Mononuclear cell (primary cell): ENCODE measurements around the gene CCDC183. TPM values are rescaled to one million over a fixed set of nuclear protein-coding genes. Genes with fewer than 3 reads are reported as not detected.

Experiments
- H3K27me3 ChIP-seq: 2 replicates; pipeline ENCODE4 v1.6.0; 2011; ENCODE audit warnings: low read length, control low read depth; ENCODE audit not compliant: insufficient read depth
- H3K4me1 ChIP-seq: 2 replicates; pipeline ENCODE4 v1.5.1; 2011; ENCODE audit warnings: mild to moderate bottlenecking, low read length, control low read depth; ENCODE audit not compliant: insufficient read depth
- H3K4me3 ChIP-seq: 2 replicates; pipeline ENCODE4 v1.5.1; 2011; ENCODE audit warnings: mild to moderate bottlenecking, low read length, moderate library complexity
- H3K9me3 ChIP-seq: 2 replicates; pipeline ENCODE4 v1.5.1; 2011; ENCODE audit warnings: low read depth, mild to moderate bottlenecking, control low read depth, low read length
- total RNA-seq: library from RNA; depleted of rRNA; stranded (reverse); fragments of >200 nt; gene quantifications from one replicate; pipeline ENCODE4 v1.2.3, GENCODE V29; 2012

The CCDC183 gene
- total RNA-seq, 1 donor: 1.7 TPM

GRCh38 chr9:136856541-136857141 is 60.5 kb downstream of the CCDC183 start:
- Histone ChIP-seq H3K27me3 (no peaks in the 10 kb centered on the region), H3K9me3 (no peaks in the 10 kb centered on the region), H3K4me1 (no peaks in the 10 kb centered on the region), H3K4me3 (no peak overlapping the region)

DNA sequence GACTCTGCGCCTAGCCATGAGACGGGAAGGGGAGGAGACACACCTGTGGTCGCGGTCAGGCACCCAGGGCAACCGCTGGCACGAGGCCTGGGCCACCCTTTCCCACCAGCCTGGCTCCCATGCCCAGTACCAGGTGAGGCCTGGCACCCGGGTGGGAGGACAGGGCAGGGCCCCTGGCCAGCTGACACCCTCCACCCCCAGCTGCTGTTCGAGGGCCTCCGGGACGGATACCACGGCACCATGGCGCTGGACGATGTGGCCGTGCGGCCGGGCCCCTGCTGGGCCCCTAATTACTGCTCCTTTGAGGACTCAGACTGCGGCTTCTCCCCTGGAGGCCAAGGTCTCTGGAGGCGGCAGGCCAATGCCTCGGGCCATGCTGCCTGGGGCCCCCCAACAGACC is 61.0 kb downstream of the CCDC183 start:
- H3K4me3 ChIP-seq: no peak overlapping the region
- H3K27me3 ChIP-seq: no peaks in the 10 kb centered on the region
- no peaks in the 10 kb centered on the region for H3K4me1 ChIP-seq
- H3K9me3 ChIP-seq: no peaks in the 10 kb centered on the region

Other genes starting within 250 kb of the CCDC183 start
- gene EGFL7, start 133.4 kb upstream of the CCDC183 start, total RNA-seq: 2.1 TPM
- gene AGPAT2, start 108.9 kb upstream of the CCDC183 start, total RNA-seq: 18.7 TPM
- 2.7 TPM for gene DIPK1B, start 83.8 kb upstream of the CCDC183 start, total RNA-seq
- not detected for gene LCN10, start 53.4 kb upstream of the CCDC183 start, total RNA-seq
- not detected for gene LCN6, start 47.8 kb upstream of the CCDC183 start, total RNA-seq
- gene LCN8, start 38.1 kb upstream of the CCDC183 start, total RNA-seq: not detected
- not detected for gene LCN15, start 31.8 kb upstream of the CCDC183 start, total RNA-seq
- 16.1 TPM for gene TMEM141, start 5.0 kb upstream of the CCDC183 start, total RNA-seq
- 36.4 TPM for gene RABL6, start 11.6 kb downstream of the CCDC183 start, total RNA-seq
- 0.73 TPM for gene AJM1, start 46.1 kb downstream of the CCDC183 start, total RNA-seq
- 14.0 TPM for gene PHPT1, start 53.1 kb downstream of the CCDC183 start, total RNA-seq
- 0.52 TPM for gene MAMDC4, start 56.0 kb downstream of the CCDC183 start, total RNA-seq
- 162 TPM for gene EDF1, start 70.0 kb downstream of the CCDC183 start, total RNA-seq
- 6.4 TPM for gene TRAF2, start 90.2 kb downstream of the CCDC183 start, total RNA-seq
- gene FBXW5, start 148.4 kb downstream of the CCDC183 start, total RNA-seq: 67.6 TPM
- gene C8G, start 148.9 kb downstream of the CCDC183 start, total RNA-seq: not detected
- gene LCN12, start 155.9 kb downstream of the CCDC183 start, total RNA-seq: not detected
- gene PTGDS, start 181.2 kb downstream of the CCDC183 start, total RNA-seq: 10.8 TPM
- gene LCNL1, start 186.7 kb downstream of the CCDC183 start, total RNA-seq: 0.10 TPM
- gene PAXX, start 196.1 kb downstream of the CCDC183 start, total RNA-seq: 23.6 TPM
- gene CLIC3, start 200.2 kb downstream of the CCDC183 start, total RNA-seq: 3.4 TPM
- gene ABCA2, start 231.9 kb downstream of the CCDC183 start, total RNA-seq: 14.7 TPM
- gene FUT7, start 235.8 kb downstream of the CCDC183 start, total RNA-seq: 2.6 TPM
- 2.5 TPM for gene NPDC1, start 249.8 kb downstream of the CCDC183 start, total RNA-seq